ENCODE data around the gene CDK2AP2. TPM values are rescaled to one million over a fixed set of nuclear protein-coding genes. Genes with fewer than 3 reads are reported as not detected.
"Not testable (repeated sequence)": the region's sequence is repeated elsewhere in the genome, so short reads cannot be mapped to it uniquely, and the experiment has no call there.

Gene CDK2AP2
- total RNA-seq, 4 donors from 2014 or later = 75.4 to 90.8 (median 80.6) TPM

GRCh38 chr11:67466962-67467771 lies 40.8 kb downstream of the CDK2AP2 start:
- 67 to 74% methylated on average over 11 of the region's 11 CpGs for WGBS, 2 donors
- Histone ChIP-seq H3K4me1 (peaks cover 4 to 59% (median 33%) of the 10 kb centered on the region in 4 donors), H3K27me3 (no peaks in the 10 kb centered on the region), H3K27ac (peak overlapping the region in 3 of 4 donors; percentile 45 to 93 (median 90)), H3K4me3 (no peak overlapping the region), H3K9me3 (no peaks in the 10 kb centered on the region), H3K36me3 (peaks cover 0 to 13% (median 0%) of the 10 kb centered on the region in 3 donors)
- TF ChIP-seq, protein P1, sequence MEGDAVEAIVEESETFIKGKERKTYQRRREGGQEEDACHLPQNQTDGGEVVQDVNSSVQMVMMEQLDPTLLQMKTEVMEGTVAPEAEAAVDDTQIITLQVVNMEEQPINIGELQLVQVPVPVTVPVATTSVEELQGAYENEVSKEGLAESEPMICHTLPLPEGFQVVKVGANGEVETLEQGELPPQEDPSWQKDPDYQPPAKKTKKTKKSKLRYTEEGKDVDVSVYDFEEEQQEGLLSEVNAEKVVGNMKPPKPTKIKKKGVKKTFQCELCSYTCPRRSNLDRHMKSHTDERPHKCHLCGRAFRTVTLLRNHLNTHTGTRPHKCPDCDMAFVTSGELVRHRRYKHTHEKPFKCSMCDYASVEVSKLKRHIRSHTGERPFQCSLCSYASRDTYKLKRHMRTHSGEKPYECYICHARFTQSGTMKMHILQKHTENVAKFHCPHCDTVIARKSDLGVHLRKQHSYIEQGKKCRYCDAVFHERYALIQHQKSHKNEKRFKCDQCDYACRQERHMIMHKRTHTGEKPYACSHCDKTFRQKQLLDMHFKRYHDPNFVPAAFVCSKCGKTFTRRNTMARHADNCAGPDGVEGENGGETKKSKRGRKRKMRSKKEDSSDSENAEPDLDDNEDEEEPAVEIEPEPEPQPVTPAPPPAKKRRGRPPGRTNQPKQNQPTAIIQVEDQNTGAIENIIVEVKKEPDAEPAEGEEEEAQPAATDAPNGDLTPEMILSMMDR (IDR thresholded peaks at IDR 0.05) = no peak
- no peak for TF ChIP-seq POLR2A (IDR thresholded peaks at IDR 0.05)
- TF ChIP-seq EP300 (IDR thresholded peaks at IDR 0.05) = no peak
- no peak for DNase-seq (ENCODE audit: low spot score in 2 of 2)

DNA sequence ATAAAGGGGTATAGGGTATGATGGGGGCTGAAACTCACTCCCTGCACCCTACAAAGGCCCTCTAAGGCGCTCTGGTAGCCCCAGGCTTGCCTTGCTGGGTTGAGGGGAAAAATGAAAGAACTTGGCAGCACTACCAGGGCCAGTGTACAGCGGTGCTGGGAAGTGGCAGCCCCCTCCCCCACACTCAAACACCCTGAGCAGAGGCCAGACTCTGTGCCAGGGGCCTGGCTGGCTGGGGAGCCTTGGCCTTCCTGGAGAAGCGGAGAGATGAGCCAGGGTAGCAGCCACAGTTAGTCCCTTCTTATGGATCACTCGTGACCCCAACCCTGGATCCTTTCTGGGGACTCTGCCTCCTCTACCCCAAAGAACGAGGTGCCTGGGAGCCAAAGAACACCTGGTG lies 41.6 kb downstream of the CDK2AP2 start:
- H3K27ac ChIP-seq = peak overlapping the region in 2 of 4 donors; percentile 45 to 93
- no peak overlapping the region for H3K4me3 ChIP-seq
- WGBS, 2 donors = 77 to 80% methylated on average over 5 of the region's 5 CpGs
- peaks cover 4 to 59% (median 33%) of the 10 kb centered on the region in 4 donors for H3K4me1 ChIP-seq
- TF ChIP-seq EP300 (IDR thresholded peaks at IDR 0.05) (no peak), POLR2A (IDR thresholded peaks at IDR 0.05) (no peak)
- TF ChIP-seq, protein P1 (IDR thresholded peaks at IDR 0.05) = no peak
- no peaks in the 10 kb centered on the region for H3K27me3 ChIP-seq
- H3K9me3 ChIP-seq = no peaks in the 10 kb centered on the region
- DNase-seq (ENCODE audit: low spot score in 2 of 2) = no peak
- H3K36me3 ChIP-seq = peaks cover 0 to 13% (median 0%) of the 10 kb centered on the region in 3 donors

GRCh38 chr11:67465530-67465929 lies 42.4 kb downstream of the CDK2AP2 start:
- Histone ChIP-seq H3K27ac (peak overlapping the region in 3 of 4 donors; percentile 95 to 98 (median 97)), H3K36me3 (peaks cover 0 to 13% (median 0%) of the 10 kb centered on the region in 3 donors), H3K4me3 (peak overlapping the region in 1 of 4 donors; percentile 63), H3K4me1 (peaks cover 4 to 58% (median 33%) of the 10 kb centered on the region in 4 donors)
- DNase-seq (ENCODE audit: low spot score in 2 of 2); H3K9me3 ChIP-seq; H3K27me3 ChIP-seq: not testable (repeated sequence)
- 58 to 77% methylated on average over 2 of the region's 2 CpGs for WGBS, 2 donors

DNA sequence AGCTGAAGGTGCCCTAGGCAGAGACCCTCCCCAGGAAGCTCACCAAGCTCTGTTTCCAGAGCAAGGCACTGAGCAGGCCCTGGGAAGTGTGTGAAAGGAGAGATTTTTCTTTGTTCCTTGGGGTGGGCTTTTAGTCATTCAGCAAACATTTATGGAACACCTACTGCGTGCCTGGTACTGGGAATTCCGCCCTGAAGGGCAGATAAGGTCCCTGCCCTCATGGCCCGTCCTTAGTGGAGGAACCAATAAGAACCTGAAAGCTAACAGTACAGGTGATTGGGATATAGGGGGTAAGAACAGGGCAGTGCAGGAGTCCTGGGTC lies 42.8 kb downstream of the CDK2AP2 start:
- peaks cover 4 to 54% (median 32%) of the 10 kb centered on the region in 4 donors for H3K4me1 ChIP-seq
- H3K9me3 ChIP-seq = no peaks in the 10 kb centered on the region
- peak overlapping the region; percentile 47 to 71 (median 56) for H3K4me3 ChIP-seq
- H3K27ac ChIP-seq = peak overlapping the region; percentile 87 to 98 (median 96)
- WGBS, 2 donors = 40 to 68% methylated on average over 3 of the region's 3 CpGs
- peaks cover 0 to 13% (median 0%) of the 10 kb centered on the region in 3 donors for H3K36me3 ChIP-seq
- no peaks in the 10 kb centered on the region for H3K27me3 ChIP-seq
- no peak for DNase-seq (ENCODE audit: low spot score in 2 of 2)
- TF ChIP-seq, protein P1 (IDR thresholded peaks at IDR 0.05) = no peak
- TF ChIP-seq EP300 (IDR thresholded peaks at IDR 0.05) (no peak), POLR2A (IDR thresholded peaks at IDR 0.05) (no peak)

GRCh38 chr11:67464411-67465188 lies 43.4 kb downstream of the CDK2AP2 start:
- Histone ChIP-seq H3K36me3 (peaks cover 0 to 13% (median 0%) of the 10 kb centered on the region in 3 donors), H3K27me3 (no peaks in the 10 kb centered on the region), H3K27ac (peak overlapping the region; percentile 87 to 98 (median 96)), H3K4me3 (peak overlapping the region; percentile 47 to 71 (median 56)), H3K9me3 (no peaks in the 10 kb centered on the region), H3K4me1 (peaks cover 4 to 48% (median 30%) of the 10 kb centered on the region in 4 donors)
- TF ChIP-seq, protein P1 (IDR thresholded peaks at IDR 0.05) = no peak
- peak in 1 of 2 donors; percentile 69 for TF ChIP-seq EP300 (IDR thresholded peaks at IDR 0.05)
- peak in 1 of 2 donors; percentile 51 for TF ChIP-seq POLR2A (IDR thresholded peaks at IDR 0.05)
- 4 to 8% methylated on average over 45 to 47 of the region's 56 CpGs for WGBS, 2 donors
- peak; percentile 85 to 89 for DNase-seq (ENCODE audit: low spot score in 2 of 2)
